Upper lobe of left lung (tissue), 4 donors: ENCODE results near the gene SMOC2.

Experiments
- EP300 ChIP-seq, 4 donors: sonication (generic); formaldehyde crosslinking; IDR thresholded peaks; one replicate each; pipeline ENCODE4 v1.5.1; 2017; ENCODE audit warnings: antibody characterized with exemption in 4 of 4, control low read depth in 2 of 4
- POLR2A ChIP-seq, 4 donors: fragments of 450-650 bp; IDR thresholded peaks; one replicate each; pipeline ENCODE4 v1.5.1; 2016 to 2017; ENCODE audit warnings: antibody characterized with exemption in 4 of 4, mild to moderate bottlenecking in 2 of 4
- TF ChIP-seq, protein P1 (sequence below), 6 experiments: fragments of 450-650 bp in 4 of 6; fragments of 200-600 bp in 2 of 6; sonication (generic) in 2 of 6; IDR thresholded peaks; one replicate each; pipeline ENCODE4 v1.5.1; 2016 to 2019; ENCODE audit warnings: antibody characterized with exemption in 6 of 6

- TF ChIP-seq, protein P1, sequence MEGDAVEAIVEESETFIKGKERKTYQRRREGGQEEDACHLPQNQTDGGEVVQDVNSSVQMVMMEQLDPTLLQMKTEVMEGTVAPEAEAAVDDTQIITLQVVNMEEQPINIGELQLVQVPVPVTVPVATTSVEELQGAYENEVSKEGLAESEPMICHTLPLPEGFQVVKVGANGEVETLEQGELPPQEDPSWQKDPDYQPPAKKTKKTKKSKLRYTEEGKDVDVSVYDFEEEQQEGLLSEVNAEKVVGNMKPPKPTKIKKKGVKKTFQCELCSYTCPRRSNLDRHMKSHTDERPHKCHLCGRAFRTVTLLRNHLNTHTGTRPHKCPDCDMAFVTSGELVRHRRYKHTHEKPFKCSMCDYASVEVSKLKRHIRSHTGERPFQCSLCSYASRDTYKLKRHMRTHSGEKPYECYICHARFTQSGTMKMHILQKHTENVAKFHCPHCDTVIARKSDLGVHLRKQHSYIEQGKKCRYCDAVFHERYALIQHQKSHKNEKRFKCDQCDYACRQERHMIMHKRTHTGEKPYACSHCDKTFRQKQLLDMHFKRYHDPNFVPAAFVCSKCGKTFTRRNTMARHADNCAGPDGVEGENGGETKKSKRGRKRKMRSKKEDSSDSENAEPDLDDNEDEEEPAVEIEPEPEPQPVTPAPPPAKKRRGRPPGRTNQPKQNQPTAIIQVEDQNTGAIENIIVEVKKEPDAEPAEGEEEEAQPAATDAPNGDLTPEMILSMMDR (IDR thresholded peaks at IDR 0.05), result no peak
- TF ChIP-seq POLR2A (IDR thresholded peaks at IDR 0.05) (no peak), EP300 (IDR thresholded peaks at IDR 0.05) (no peak)
Measured at GRCh38 chr6:168647271-168647670, 206.3 kb downstream of the SMOC2 start.
